CD14-positive monocyte (primary cell): Measurements from ENCODE around the gene NFATC2. TPM values are rescaled to one million over a fixed set of nuclear protein-coding genes. Genes with fewer than 3 reads are reported as not detected.

Source experiments
- DNase-seq, 3 donors: peaks; one replicate each; pipeline ENCODE4 v3.0.0-alpha.2; 2011 to 2022
- H2AFZ ChIP-seq: 2 replicates; pipeline ENCODE4 v1.6.0; 2012; ENCODE audit warnings: mild to moderate bottlenecking, low read depth, low read length, inconsistent platforms; ENCODE audit not compliant: insufficient read depth, poor library complexity, severe bottlenecking
- H3K27ac ChIP-seq, 2 donors: 1 replicate in 1 of 2; 2 replicates in 1 of 2; pipeline ENCODE4 v1.5.1; 2012 to 2013; ENCODE audit warnings: low read length in 2 of 2, control low read depth in 1 of 2, inconsistent platforms in 1 of 2, low read depth in 1 of 2, mild to moderate bottlenecking in 1 of 2
- H3K27me3 ChIP-seq, 2 donors: one replicate each; pipeline versions ENCODE4 v1.6.0 to v1.6.1; 2011 to 2013; ENCODE audit warnings: low read length in 2 of 2; ENCODE audit not compliant: control insufficient read depth in 2 of 2, insufficient read depth in 2 of 2
- H3K36me3 ChIP-seq, 2 donors: replicated peaks in 1 of 2; 1 replicate in 1 of 2; 2 replicates in 1 of 2; pipeline versions ENCODE4 v1.5.1 to v1.6.1; 2012 to 2013; ENCODE audit warnings: low read length in 2 of 2, control low read depth in 1 of 2, inconsistent platforms in 1 of 2, mild to moderate bottlenecking in 1 of 2; ENCODE audit not compliant: insufficient read depth in 2 of 2, control insufficient read depth in 1 of 2
- H3K4me1 ChIP-seq, 2 donors: 1 replicate in 1 of 2; 2 replicates in 1 of 2; pipeline versions ENCODE4 v1.5.1 to v1.6.1; 2012 to 2013; ENCODE audit warnings: low read length in 2 of 2, control low read depth in 1 of 2, inconsistent platforms in 1 of 2, mild to moderate bottlenecking in 1 of 2, moderate library complexity in 1 of 2; ENCODE audit not compliant: insufficient read depth in 2 of 2, control insufficient read depth in 1 of 2
- H3K4me2 ChIP-seq: replicated peaks from 2 replicates; pipeline ENCODE3; 2012; ENCODE audit warnings: low read length, moderate library complexity, mild to moderate bottlenecking; ENCODE audit not compliant: poor library complexity, severe bottlenecking; ENCODE audit errors: extremely low read depth
- H3K4me3 ChIP-seq, 3 experiments: fragments of 200-600 bp in 1 of 3; sonication (generic) in 1 of 3; replicated peaks in 1 of 3; 1 replicate in 2 of 3; 2 replicates in 1 of 3; pipeline ENCODE4 v1.5.1; 2011 to 2013; ENCODE audit warnings: low read length in 3 of 3, mild to moderate bottlenecking in 3 of 3, control low read depth in 2 of 3, low read depth in 2 of 3, inconsistent platforms in 1 of 3, moderate library complexity in 1 of 3
- H3K79me2 ChIP-seq: 2 replicates; pipeline ENCODE4 v1.6.0; 2012; ENCODE audit warnings: mild to moderate bottlenecking, control low read depth, inconsistent platforms, low read length, moderate library complexity; ENCODE audit not compliant: insufficient read depth
- H3K9ac ChIP-seq: 2 replicates; pipeline ENCODE4 v1.6.0; 2017; ENCODE audit warnings: low read length, mild to moderate bottlenecking; ENCODE audit not compliant: insufficient read depth, poor library complexity, severe bottlenecking
- H3K9me3 ChIP-seq, 2 donors: replicated peaks in 1 of 2; 1 replicate in 1 of 2; 2 replicates in 1 of 2; pipeline versions ENCODE4 v1.5.1 to v1.6.1; 2012 to 2013; ENCODE audit warnings: low read length in 2 of 2, control low read depth in 1 of 2; ENCODE audit not compliant: control insufficient read depth in 1 of 2, insufficient read depth in 1 of 2
- H4K20me1 ChIP-seq: 2 replicates; pipeline ENCODE4 v1.6.0; 2012; ENCODE audit warnings: mild to moderate bottlenecking, low read length, control low read depth, moderate library complexity; ENCODE audit not compliant: insufficient read depth
- H3K27ac Mint-ChIP-seq, 7 donors: one replicate each; pipeline ENCODE4 v1.8.0; 2020; ENCODE audit warnings: mild to moderate bottlenecking in 7 of 7, mixed read lengths in 7 of 7, moderate library complexity in 6 of 7, inconsistent platforms in 2 of 7
- H3K27me3 Mint-ChIP-seq, 3 donors: one replicate each; pipeline ENCODE4 v1.8.0; 2021 to 2022; ENCODE audit warnings: low read depth in 3 of 3, mild to moderate bottlenecking in 3 of 3, mixed read lengths in 3 of 3, moderate library complexity in 3 of 3, inconsistent platforms in 1 of 3
- H3K36me3 Mint-ChIP-seq, 2 donors: one replicate each; pipeline ENCODE4 v1.8.0; 2020; ENCODE audit warnings: mixed read lengths in 2 of 2, inconsistent platforms in 1 of 2, mild to moderate bottlenecking in 1 of 2
- H3K4me1 Mint-ChIP-seq: one replicate; pipeline ENCODE4 v1.8.0; 2020; ENCODE audit warnings: mild to moderate bottlenecking, mixed read lengths
- H3K4me3 Mint-ChIP-seq, 2 donors: one replicate each; pipeline ENCODE4 v1.8.0; 2020; ENCODE audit warnings: mild to moderate bottlenecking in 2 of 2, mixed read lengths in 2 of 2, moderate library complexity in 1 of 2
- H3K9me3 Mint-ChIP-seq, 7 donors: one replicate each; pipeline ENCODE4 v1.8.0; 2020 to 2022; ENCODE audit warnings: mixed read lengths in 7 of 7, mild to moderate bottlenecking in 6 of 7, moderate library complexity in 6 of 7, inconsistent platforms in 2 of 7
- WGBS: methylation state at CpG from one replicate; pipeline ENCODE4 v1.1.5; 2013; ENCODE audit warnings: missing lambda C conversion rate; ENCODE audit not compliant: insufficient coverage; 5-methylcytosine and 5-hydroxymethylcytosine counted together
- intact Hi-C, 2 donors: fragments of 100-400 bp; cut with micrococcal nuclease; formaldehyde crosslinking; loops; one replicate each; pipeline versions ENCODE4 v1.15.0 to v1.15.1; 2023
- polyA plus RNA-seq, 3 donors: library from polyadenylated mRNA; depleted of rRNA in 1 of 3; unstranded in 2 of 3; stranded (reverse) in 1 of 3; fragments of 300-500 nt in 2 of 3; fragments of >200 nt in 1 of 3; fragmentation: Illumina TruSeq in 2 of 3; gene quantifications; 1 replicate in 2 of 3; 2 replicates in 1 of 3; pipeline ENCODE4 v1.2.3, GENCODE V29; 2012 to 2021
- TF ChIP-seq, protein P1 (sequence below): fragments of 200-600 bp; IDR thresholded peaks from one replicate; pipeline ENCODE4 v1.8.0; 2022; ENCODE audit warnings: antibody characterized with exemption, mild to moderate bottlenecking

The NFATC2 gene
- polyA plus RNA-seq, 3 donors, result 0.03 to 0.18 (median 0.11) TPM

DNA sequence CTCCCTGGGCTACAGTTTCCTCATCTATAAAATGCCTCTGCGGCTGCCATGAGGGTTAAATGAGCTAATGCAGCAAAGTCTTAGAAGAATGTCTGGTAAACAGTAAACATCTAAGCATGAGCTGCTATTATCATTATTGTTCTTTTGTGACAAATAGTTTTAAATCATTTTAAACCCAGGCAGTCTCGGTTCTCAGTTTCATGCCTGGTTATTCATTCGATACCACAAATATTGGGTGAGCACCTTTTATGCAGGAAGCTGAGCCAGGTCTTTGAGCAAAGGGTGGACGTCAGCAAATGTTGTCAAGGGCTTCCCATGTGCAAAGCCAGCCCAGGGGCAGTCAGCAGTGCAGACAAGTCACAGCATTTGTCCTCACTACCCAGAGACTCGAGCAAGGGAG is 128.7 kb downstream of the NFATC2 start:
- no peaks in the 10 kb centered on the region for H4K20me1 ChIP-seq
- no peaks in the 10 kb centered on the region for H3K9me3 ChIP-seq
- no peaks in the 10 kb centered on the region for H3K4me1 ChIP-seq
- H2AFZ ChIP-seq, result no peak overlapping the region
- DNase-seq, result no peak
- Mint-ChIP-seq H3K36me3 (no peaks in the 10 kb centered on the region), H3K4me1 (peaks cover 9% of the 10 kb centered on the region), H3K27ac (no peak overlapping the region), H3K9me3 (peaks cover 0 to 5% (median 0%) of the 10 kb centered on the region in 7 donors), H3K4me3 (no peak overlapping the region), H3K27me3 (peaks cover 0 to 9% (median 1%) of the 10 kb centered on the region in 3 donors)
- no peaks in the 10 kb centered on the region for H3K79me2 ChIP-seq
- TF ChIP-seq, protein P1, sequence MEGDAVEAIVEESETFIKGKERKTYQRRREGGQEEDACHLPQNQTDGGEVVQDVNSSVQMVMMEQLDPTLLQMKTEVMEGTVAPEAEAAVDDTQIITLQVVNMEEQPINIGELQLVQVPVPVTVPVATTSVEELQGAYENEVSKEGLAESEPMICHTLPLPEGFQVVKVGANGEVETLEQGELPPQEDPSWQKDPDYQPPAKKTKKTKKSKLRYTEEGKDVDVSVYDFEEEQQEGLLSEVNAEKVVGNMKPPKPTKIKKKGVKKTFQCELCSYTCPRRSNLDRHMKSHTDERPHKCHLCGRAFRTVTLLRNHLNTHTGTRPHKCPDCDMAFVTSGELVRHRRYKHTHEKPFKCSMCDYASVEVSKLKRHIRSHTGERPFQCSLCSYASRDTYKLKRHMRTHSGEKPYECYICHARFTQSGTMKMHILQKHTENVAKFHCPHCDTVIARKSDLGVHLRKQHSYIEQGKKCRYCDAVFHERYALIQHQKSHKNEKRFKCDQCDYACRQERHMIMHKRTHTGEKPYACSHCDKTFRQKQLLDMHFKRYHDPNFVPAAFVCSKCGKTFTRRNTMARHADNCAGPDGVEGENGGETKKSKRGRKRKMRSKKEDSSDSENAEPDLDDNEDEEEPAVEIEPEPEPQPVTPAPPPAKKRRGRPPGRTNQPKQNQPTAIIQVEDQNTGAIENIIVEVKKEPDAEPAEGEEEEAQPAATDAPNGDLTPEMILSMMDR, result no peak
- no peaks in the 10 kb centered on the region for H3K36me3 ChIP-seq
- H3K4me2 ChIP-seq, result no peak overlapping the region
- no peak overlapping the region for H3K4me3 ChIP-seq
- intact Hi-C loops, result no loop called here
- WGBS, result 84% methylated on average over 3 of the region's 5 CpGs
- H3K27ac ChIP-seq, result no peak overlapping the region
- H3K27me3 ChIP-seq, result no peaks in the 10 kb centered on the region
- H3K9ac ChIP-seq, result no peak overlapping the region

DNA sequence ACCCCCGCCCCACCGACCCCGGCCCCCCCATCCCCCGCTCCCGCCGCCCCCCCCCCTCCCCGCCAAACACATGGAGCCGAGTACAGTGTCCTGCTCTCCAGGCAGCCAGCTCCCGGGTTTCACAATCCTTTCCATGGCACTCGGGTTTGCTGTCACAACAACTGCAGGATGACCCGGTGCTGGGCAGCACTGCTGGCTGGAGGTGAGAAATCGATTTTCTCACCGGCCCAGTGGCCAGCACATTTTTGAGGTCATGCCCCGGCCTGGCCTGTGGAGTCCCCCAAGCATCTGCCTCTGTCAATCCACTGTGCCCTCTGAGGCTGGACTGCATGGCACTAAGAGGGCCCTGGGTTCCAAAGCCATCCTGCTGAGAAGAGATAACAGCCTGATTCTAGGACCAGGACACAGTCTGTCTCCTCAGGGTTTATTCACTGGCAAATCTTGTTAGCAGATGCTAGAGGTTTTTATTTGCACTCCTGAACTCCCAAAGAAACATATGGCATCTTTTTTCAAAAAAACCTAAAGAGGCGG is 129.5 kb downstream of the NFATC2 start:
- H3K9ac ChIP-seq, result no peak overlapping the region
- no peaks in the 10 kb centered on the region for H3K4me1 ChIP-seq
- H3K4me3 ChIP-seq, result no peak overlapping the region
- Mint-ChIP-seq H3K36me3 (no peaks in the 10 kb centered on the region), H3K27me3 (peaks cover 0 to 9% (median 1%) of the 10 kb centered on the region in 3 donors), H3K4me1 (peaks cover 9% of the 10 kb centered on the region), H3K4me3 (no peak overlapping the region), H3K9me3 (peaks cover 0 to 5% (median 0%) of the 10 kb centered on the region in 7 donors), H3K27ac (no peak overlapping the region)
- H4K20me1 ChIP-seq, result no peaks in the 10 kb centered on the region
- no peaks in the 10 kb centered on the region for H3K36me3 ChIP-seq
- TF ChIP-seq, protein P1, result no peak
- H3K27me3 ChIP-seq, result no peaks in the 10 kb centered on the region
- no peaks in the 10 kb centered on the region for H3K79me2 ChIP-seq
- H3K27ac ChIP-seq, result no peak overlapping the region
- DNase-seq, result no peak
- WGBS, result 82% methylated on average over 6 of the region's 15 CpGs
- H3K4me2 ChIP-seq, result no peak overlapping the region
- no peak overlapping the region for H2AFZ ChIP-seq
- H3K9me3 ChIP-seq, result no peaks in the 10 kb centered on the region
- intact Hi-C loops, result no loop called here
